ENCODE results near the gene CHD1.

The CHD1 gene

GRCh38 chr5:98902733-98903132 lies 26.1 kb downstream of the CHD1 start:
- peak; percentile 35 for DNase-seq (ENCODE audit: low spot score)

- no peak for DNase-seq (ENCODE audit: low spot score)
Observed at GRCh38 chr5:98899456-98899855, 29.4 kb downstream of the CHD1 start.

- no peak for DNase-seq (ENCODE audit: low spot score)
Observed at GRCh38 chr5:98898743-98899142, 30.1 kb downstream of the CHD1 start.

GRCh38 chr5:98891591-98891990 lies 37.2 kb downstream of the CHD1 start:
- no peak for DNase-seq (ENCODE audit: low spot score)

GRCh38 chr5:98880598-98880997 lies 48.2 kb downstream of the CHD1 start:
- no peak for DNase-seq (ENCODE audit: low spot score)

- no peak for DNase-seq (ENCODE audit: low spot score)
Observed at GRCh38 chr5:98880151-98880550, 48.7 kb downstream of the CHD1 start.

- DNase-seq (ENCODE audit: low spot score): no peak
Observed at GRCh38 chr5:98877600-98877999, 51.2 kb downstream of the CHD1 start.

GRCh38 chr5:98872674-98873073 lies 56.1 kb downstream of the CHD1 start:
- DNase-seq (ENCODE audit: low spot score): no peak

- no peak for DNase-seq (ENCODE audit: low spot score)
Observed at GRCh38 chr5:98865690-98866089, 63.1 kb downstream of the CHD1 start.

GRCh38 chr5:98847054-98847453 lies 81.8 kb downstream of the CHD1 start:
- DNase-seq (ENCODE audit: low spot score): no peak

GRCh38 chr5:98846520-98846919 lies 82.3 kb downstream of the CHD1 start:
- no peak for DNase-seq (ENCODE audit: low spot score)

GRCh38 chr5:98845878-98846277 lies 82.9 kb downstream of the CHD1 start:
- DNase-seq (ENCODE audit: low spot score): no peak

GRCh38 chr5:98844865-98845264 lies 83.9 kb downstream of the CHD1 start:
- no peak for DNase-seq (ENCODE audit: low spot score)

- DNase-seq (ENCODE audit: low spot score): no peak
Observed at GRCh38 chr5:98843481-98843880, 85.3 kb downstream of the CHD1 start.

- no peak for DNase-seq (ENCODE audit: low spot score)
Observed at GRCh38 chr5:98840946-98841345, 87.9 kb downstream of the CHD1 start.

- DNase-seq (ENCODE audit: low spot score): no peak
Observed at GRCh38 chr5:98839469-98840383, 89.1 kb downstream of the CHD1 start.

GRCh38 chr5:98836175-98836574 lies 92.6 kb downstream of the CHD1 start:
- DNase-seq (ENCODE audit: low spot score): no peak

- DNase-seq (ENCODE audit: low spot score): no peak
Observed at GRCh38 chr5:98827588-98828284, 101.1 kb downstream of the CHD1 start.

- DNase-seq (ENCODE audit: low spot score): peak; percentile 54
Observed at GRCh38 chr5:98827161-98827560, 101.6 kb downstream of the CHD1 start.

- no peak for DNase-seq (ENCODE audit: low spot score)
Observed at GRCh38 chr5:98825582-98826375, 103.0 kb downstream of the CHD1 start.

GRCh38 chr5:98816582-98817222 lies 112.1 kb downstream of the CHD1 start:
- DNase-seq (ENCODE audit: low spot score): no peak

- DNase-seq (ENCODE audit: low spot score): no peak
Observed at GRCh38 chr5:98813755-98814154, 115.1 kb downstream of the CHD1 start.
